Measurements from ENCODE around the gene TRPM5.

The TRPM5 gene

GRCh38 chr11:2397005-2397404 lies 47.3 kb downstream of the TRPM5 start:
- Histone ChIP-seq H3K4me3 (replicated peaks; ENCODE audit: low read depth, low read length) (no peak overlapping the region), H3K36me3 (ENCODE audit: control insufficient read depth, insufficient read depth, low read length) (peaks cover 23% of the 10 kb centered on the region), H3K27me3 (replicated peaks; ENCODE audit: control insufficient read depth, insufficient read depth, low read length) (no peaks in the 10 kb centered on the region)
- TF ChIP-seq CTCF (IDR thresholded peaks at IDR 0.05; ENCODE audit: insufficient read depth, low read length, poor library complexity, severe bottlenecking): no peak
- no peak for DNase-seq (ENCODE audit: extremely low read depth, insufficient read length)

GRCh38 chr11:2396471-2396870 lies 47.8 kb downstream of the TRPM5 start:
- no peak for DNase-seq (ENCODE audit: extremely low read depth, insufficient read length)
- no peak overlapping the region for H3K4me3 ChIP-seq (replicated peaks; ENCODE audit: low read depth, low read length)
- no peak for TF ChIP-seq CTCF (IDR thresholded peaks at IDR 0.05; ENCODE audit: insufficient read depth, low read length, poor library complexity, severe bottlenecking)
- H3K36me3 ChIP-seq (ENCODE audit: control insufficient read depth, insufficient read depth, low read length): peaks cover 26% of the 10 kb centered on the region
- H3K27me3 ChIP-seq (replicated peaks; ENCODE audit: control insufficient read depth, insufficient read depth, low read length): no peaks in the 10 kb centered on the region

- peaks cover 30% of the 10 kb centered on the region for H3K36me3 ChIP-seq (ENCODE audit: control insufficient read depth, insufficient read depth, low read length)
Measured at GRCh38 chr11:2395856-2396255, 48.5 kb downstream of the TRPM5 start.

GRCh38 chr11:2395211-2395730 lies 49.0 kb downstream of the TRPM5 start:
- no peak overlapping the region for H3K4me3 ChIP-seq (replicated peaks; ENCODE audit: low read depth, low read length)
- DNase-seq (ENCODE audit: extremely low read depth, insufficient read length): no peak
- no peak for TF ChIP-seq CTCF (IDR thresholded peaks at IDR 0.05; ENCODE audit: insufficient read depth, low read length, poor library complexity, severe bottlenecking)
- H3K27me3 ChIP-seq (replicated peaks; ENCODE audit: control insufficient read depth, insufficient read depth, low read length): no peaks in the 10 kb centered on the region
- peaks cover 33% of the 10 kb centered on the region for H3K36me3 ChIP-seq (ENCODE audit: control insufficient read depth, insufficient read depth, low read length)

More at GRCh38 chr11:2395856-2396255, 48.5 kb downstream of the TRPM5 start:
- TF ChIP-seq CTCF (IDR thresholded peaks at IDR 0.05; ENCODE audit: insufficient read depth, low read length, poor library complexity, severe bottlenecking): no peak
- no peak for DNase-seq (ENCODE audit: extremely low read depth, insufficient read length)
- Histone ChIP-seq H3K4me3 (replicated peaks; ENCODE audit: low read depth, low read length) (no peak overlapping the region), H3K27me3 (replicated peaks; ENCODE audit: control insufficient read depth, insufficient read depth, low read length) (no peaks in the 10 kb centered on the region)

GRCh38 chr11:2394818-2395105 lies 49.6 kb downstream of the TRPM5 start:
- Histone ChIP-seq H3K36me3 (ENCODE audit: control insufficient read depth, insufficient read depth, low read length) (peaks cover 35% of the 10 kb centered on the region), H3K27me3 (replicated peaks; ENCODE audit: control insufficient read depth, insufficient read depth, low read length) (no peaks in the 10 kb centered on the region), H3K4me3 (replicated peaks; ENCODE audit: low read depth, low read length) (no peak overlapping the region)
- TF ChIP-seq CTCF (IDR thresholded peaks at IDR 0.05; ENCODE audit: insufficient read depth, low read length, poor library complexity, severe bottlenecking): no peak
- no peak for DNase-seq (ENCODE audit: extremely low read depth, insufficient read length)

Measured in GM06990 (cell line).